ENCODE measurements around the gene OR5K1.

DNA sequence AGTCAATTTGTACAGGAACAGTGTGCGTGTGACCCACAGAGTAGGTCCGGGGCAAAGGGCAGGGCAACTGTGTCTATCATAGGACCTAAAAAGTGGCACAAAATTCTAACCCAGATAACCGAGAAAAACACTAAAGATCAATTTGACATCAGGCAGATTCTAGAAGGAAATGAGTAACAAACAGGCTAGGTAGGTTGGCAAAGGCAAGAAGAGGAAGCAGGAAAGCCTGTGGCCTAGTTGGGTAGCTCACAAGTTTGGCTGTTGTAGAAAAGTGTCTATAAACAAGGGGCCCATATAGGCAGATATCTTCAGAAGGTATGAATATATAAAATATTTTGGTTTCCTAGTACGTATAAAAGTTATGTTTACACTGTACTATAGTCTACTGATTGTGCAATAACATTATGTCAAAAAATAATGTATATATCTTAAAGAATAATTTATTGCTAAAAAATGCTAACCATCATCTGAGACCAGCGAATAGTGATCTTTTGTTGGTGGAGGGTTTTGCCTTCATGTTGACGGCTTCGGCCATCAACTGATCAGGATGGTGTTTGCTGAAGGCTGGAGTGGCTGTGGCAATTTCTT is 13.3 kb upstream of the OR5K1 start:
- TF ChIP-seq, protein P1, sequence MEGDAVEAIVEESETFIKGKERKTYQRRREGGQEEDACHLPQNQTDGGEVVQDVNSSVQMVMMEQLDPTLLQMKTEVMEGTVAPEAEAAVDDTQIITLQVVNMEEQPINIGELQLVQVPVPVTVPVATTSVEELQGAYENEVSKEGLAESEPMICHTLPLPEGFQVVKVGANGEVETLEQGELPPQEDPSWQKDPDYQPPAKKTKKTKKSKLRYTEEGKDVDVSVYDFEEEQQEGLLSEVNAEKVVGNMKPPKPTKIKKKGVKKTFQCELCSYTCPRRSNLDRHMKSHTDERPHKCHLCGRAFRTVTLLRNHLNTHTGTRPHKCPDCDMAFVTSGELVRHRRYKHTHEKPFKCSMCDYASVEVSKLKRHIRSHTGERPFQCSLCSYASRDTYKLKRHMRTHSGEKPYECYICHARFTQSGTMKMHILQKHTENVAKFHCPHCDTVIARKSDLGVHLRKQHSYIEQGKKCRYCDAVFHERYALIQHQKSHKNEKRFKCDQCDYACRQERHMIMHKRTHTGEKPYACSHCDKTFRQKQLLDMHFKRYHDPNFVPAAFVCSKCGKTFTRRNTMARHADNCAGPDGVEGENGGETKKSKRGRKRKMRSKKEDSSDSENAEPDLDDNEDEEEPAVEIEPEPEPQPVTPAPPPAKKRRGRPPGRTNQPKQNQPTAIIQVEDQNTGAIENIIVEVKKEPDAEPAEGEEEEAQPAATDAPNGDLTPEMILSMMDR (IDR thresholded peaks at IDR 0.05; ENCODE audit: poor library complexity, severe bottlenecking): no peak
- TF ChIP-seq SMC3 (conservative IDR thresholded peaks at IDR 0.05; ENCODE audit: poor library complexity) (no peak), POLR2AphosphoS5 (IDR thresholded peaks at IDR 0.05) (no peak), EZH2 (IDR thresholded peaks at IDR 0.05; ENCODE audit: borderline replicate concordance, insufficient read depth, low read length, poor library complexity, severe bottlenecking) (no peak), TAF1 (IDR thresholded peaks at IDR 0.05; ENCODE audit: low read depth) (no peak), EP300 (conservative IDR thresholded peaks at IDR 0.05; ENCODE audit: poor library complexity, severe bottlenecking) (no peak), RAD21 (conservative IDR thresholded peaks at IDR 0.05) (no peak)

All from neural cell (in vitro differentiated cells).